NCI-H748 treated with DMSO at 0.1 percent for 48 hours (cell line): Measurements from ENCODE around the gene KIF1B.
"Not testable (repeated sequence)": the region's sequence is repeated elsewhere in the genome, so short reads cannot be mapped to it uniquely, and the experiment has no call there.

Experiments
- DNase-seq: peaks from one replicate; lab custom pipeline; 2025; lab: John Stamatoyannopoulos, UW

Gene KIF1B

GRCh38 chr1:10328180-10328963 lies 118.0 kb downstream of the KIF1B start:
- DNase-seq: no peak

GRCh38 chr1:10337436-10337835 lies 127.1 kb downstream of the KIF1B start:
- no peak for DNase-seq

GRCh38 chr1:10338047-10338446 lies 127.7 kb downstream of the KIF1B start:
- no peak for DNase-seq

DNA sequence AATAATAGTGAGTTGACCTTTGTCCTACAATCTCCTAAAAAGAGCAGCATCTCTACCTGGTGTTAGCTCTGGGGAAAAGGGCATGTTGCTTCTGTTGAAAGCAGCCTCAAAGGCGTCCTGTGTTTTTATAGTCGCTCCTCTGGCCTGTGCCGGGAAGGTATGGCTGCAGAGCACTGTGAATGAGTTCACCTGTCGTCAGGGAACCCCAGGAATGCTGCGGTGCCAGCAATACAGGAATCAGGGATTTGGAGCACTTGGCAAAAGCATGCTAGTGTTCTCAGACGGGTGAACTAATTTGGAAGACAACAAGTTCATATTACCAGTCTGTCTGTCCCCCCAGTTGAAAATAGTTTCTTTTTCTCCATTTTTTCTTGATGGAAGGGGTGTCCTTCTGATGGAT lies 128.2 kb downstream of the KIF1B start:
- no peak for DNase-seq

GRCh38 chr1:10339036-10339567 lies 128.7 kb downstream of the KIF1B start:
- no peak for DNase-seq

- DNase-seq: peak; percentile 5
These were observed 129.4 kb downstream of the KIF1B start for GRCh38 chr1:10339815-10340214.

GRCh38 chr1:10340930-10341590 lies 130.7 kb downstream of the KIF1B start:
- DNase-seq: no peak

DNA sequence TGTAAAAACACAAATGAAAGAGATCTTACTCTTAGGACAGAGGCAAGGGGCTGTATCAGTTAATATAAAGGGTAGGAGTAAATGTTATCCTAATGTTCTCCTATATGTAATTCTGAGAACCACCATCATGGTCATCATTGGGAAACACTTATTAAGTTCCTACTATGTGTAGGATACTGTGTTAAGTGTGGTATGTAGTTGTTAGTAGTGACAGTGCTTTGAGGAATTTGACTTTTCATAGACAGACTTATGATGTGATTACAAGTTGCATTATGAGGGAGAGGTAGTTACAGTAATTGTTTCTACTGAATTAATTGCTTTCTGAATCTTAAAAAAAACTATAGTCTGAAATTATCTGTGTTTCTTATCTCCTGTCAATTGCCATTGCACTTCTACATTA lies 136.7 kb downstream of the KIF1B start:
- DNase-seq: no peak

DNA sequence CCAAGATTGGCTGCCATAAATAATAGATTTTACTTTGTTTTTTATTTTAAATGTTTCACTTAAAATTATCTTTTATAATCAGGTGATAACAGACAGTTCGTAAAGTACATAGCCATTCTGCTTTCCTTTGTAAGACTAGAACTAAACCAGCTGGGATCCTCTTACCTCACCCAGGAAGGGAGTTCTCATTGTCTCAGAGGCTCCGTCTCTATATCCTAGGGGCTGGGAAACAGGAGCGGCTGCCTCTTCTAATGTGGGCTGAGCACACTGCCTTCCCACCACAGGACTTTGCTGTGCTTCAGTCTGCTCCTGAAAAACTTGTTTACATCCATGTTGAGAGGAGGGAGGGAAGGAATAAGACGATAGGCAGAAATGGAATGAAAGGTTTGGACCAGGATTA lies 142.9 kb downstream of the KIF1B start:
- DNase-seq: no peak

DNA sequence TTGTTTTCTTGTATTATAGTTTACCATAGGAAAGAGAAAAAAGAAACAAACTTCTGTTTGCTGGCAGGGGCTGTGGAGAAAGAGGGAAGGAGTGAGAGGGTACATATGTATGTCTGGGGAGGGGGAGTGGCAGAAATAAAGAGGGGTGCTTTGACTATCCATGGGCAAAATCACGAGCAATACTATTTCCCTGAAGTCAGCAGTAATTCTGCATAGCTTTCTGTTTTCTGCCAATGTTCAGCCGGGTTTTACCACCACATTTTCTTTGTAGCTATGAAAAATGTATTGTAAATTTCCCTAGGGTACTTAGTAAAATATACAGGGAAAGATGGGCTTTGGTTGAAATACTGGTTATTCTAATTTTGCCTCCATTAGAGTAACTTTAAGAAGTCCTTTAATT lies 143.3 kb downstream of the KIF1B start:
- no peak for DNase-seq

DNA sequence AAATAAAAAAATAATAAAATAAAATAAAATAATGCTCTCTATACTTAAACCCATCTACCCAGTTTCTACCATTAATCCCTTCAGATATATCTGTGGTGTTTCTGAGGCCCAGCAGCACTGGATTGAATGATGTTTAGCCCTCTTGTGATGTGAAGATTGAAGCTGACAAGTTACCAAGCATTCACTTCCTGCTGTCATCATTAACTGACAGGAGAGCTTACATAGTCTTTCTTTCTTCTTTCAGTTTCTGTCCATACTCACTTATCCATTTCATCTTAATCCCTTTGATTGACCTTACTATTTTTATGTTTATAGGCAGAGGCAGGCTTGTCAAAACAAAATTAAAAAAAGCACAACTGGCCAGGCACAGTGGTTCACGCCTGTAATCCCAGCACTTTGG lies 149.7 kb downstream of the KIF1B start:
- no peak for DNase-seq

- no peak for DNase-seq
These were observed 151.1 kb downstream of the KIF1B start for GRCh38 chr1:10361515-10361914.

DNA sequence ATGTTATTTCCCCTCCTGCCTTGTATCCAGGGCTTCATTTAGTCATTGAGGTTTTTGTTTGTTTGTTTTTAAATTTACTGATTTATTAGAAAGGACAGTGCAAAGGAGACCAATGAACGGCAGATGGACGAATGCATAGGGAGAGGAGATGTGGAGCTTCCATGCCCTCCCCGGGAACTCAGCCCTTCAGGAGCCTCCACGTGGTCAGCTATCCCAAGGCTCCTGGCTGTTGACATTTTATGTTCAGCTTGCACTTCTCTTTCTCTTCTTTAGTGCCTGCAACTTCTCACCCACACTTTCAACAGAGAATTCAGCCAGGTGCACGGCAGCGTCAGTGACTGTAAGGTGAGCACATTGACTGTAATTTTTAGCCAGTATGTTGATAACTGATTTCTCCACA lies 157.8 kb downstream of the KIF1B start:
- no peak for DNase-seq

GRCh38 chr1:10374442-10374860 lies 164.1 kb downstream of the KIF1B start:
- DNase-seq: no peak

DNA sequence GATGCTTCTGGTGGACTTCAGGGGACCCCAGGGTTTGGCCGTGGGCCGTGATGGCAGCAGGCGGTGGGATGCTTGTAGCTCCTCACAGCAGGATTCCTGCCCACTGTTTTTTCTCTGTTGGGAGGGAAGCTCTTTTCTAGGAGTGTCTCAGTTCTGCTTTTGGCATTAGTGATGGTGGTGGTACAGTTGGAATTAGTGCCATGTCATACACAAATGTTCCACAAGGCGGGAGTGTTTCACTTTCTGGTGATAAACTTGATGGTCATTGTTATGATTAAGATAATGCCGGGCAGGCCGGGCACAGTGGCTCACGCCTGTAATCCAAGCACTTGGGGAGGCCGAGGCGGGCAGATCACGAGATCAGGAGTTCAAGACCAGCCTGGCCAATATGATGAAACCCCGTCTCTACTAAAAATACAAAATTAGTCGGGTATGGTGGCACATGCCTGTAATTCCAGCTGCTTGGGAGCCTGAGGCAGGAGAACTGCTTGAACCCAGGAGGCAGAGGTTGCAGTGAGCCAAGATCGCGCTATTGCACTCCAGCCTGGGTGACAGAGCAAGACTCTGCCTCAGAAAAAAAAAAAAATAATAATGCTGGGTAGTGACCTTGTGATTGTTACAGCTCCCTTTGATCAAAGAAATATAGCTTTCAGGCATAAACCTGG lies 167.1 kb downstream of the KIF1B start:
- DNase-seq: not testable (repeated sequence)

- DNase-seq: no peak
These were observed 167.9 kb downstream of the KIF1B start for GRCh38 chr1:10378081-10378841.

DNA sequence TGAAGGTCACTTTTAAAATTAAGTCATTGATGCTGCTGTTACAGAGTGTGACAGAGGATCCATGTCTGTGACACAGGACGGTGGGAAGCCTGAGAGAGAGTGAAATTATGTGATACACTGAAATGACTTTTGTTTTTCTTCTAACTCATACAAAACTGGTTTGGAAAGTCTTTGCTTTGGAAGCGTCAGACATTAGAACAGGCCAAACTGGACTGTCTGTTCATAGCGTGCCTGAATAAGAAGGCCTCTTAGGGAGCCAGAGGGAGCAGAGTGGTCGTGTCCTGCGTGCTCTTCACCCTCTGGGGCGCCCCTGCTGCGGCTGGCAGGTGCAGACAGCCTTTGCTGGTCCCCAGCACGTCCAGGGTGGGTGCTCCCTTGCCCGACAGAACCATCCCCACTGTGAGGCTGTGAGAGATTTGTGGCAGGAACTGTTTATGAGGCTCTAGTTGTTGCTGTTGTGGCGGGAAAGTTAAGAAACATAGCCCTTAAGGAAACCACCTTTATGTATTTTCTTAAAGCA lies 168.8 kb downstream of the KIF1B start:
- no peak for DNase-seq

DNA sequence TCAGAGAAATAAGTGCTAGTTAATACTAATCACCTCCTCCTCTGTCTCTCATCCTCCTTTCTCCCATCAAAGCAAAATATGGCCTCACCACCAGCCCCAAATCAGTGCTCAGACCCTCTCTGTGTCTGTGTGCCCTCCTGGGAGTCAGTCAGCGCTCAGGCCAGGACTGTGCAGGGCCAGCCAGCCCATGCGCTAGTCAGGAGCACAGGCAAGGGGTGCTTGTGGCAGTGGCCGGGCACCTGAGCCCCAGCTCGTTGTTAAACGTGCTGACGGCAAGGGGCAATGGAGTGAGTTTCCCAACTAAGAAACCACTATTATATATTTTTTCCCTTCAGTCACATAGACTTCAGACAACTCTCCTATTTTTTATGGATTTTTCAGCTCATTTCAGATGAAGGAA lies 169.3 kb downstream of the KIF1B start:
- DNase-seq: no peak

GRCh38 chr1:10380594-10381275 lies 170.4 kb downstream of the KIF1B start:
- DNase-seq: no peak

- no peak for DNase-seq
These were observed 173.3 kb downstream of the KIF1B start for GRCh38 chr1:10383630-10384029.

DNA sequence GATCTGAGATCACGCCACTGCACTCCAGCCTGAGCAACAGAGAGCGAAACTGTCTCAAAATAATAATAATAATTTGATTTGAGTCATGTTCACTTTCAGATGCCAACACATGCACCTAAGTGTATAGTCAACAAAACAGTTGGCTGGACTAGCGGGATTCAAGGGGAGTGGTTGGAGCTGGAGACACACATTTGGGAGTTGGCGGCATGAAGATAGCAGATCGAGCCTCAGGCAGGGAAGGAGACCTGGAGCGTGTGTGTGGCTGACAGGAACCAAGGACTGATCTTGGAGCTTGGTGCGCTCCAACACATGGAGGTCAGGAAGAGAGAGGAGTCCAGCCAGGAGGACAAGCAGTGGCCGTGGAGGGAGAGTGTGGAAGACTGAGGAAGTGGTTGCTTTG lies 173.8 kb downstream of the KIF1B start:
- no peak for DNase-seq
